ENCODE data around the gene VILL. TPM values are rescaled to one million over a fixed set of nuclear protein-coding genes. Genes with fewer than 3 reads are reported as not detected.

The VILL gene
- total RNA-seq, 1 donor from 2014 or later: 1.7 TPM

DNA sequence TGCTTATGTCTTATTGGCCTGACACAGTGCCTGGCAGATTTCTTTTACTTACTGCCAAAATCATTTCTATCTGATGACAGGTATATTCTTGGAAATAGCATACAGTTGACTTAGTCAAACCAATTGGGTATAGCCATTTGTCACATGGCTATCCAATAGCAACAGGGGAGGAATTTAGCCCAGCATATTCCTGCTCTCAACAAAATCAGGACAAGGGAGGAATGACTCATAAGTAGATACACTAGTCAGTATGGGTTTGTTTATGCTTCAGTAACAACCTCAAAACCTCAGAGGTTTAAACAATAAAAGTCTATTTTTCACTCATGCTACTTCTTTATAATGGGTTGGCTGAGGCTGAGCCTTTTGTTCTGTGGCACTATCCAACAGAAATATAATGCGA is 38.0 kb upstream of the VILL start:
- peaks cover 8% of the 10 kb centered on the region for H3K36me3 Mint-ChIP-seq (ENCODE audit: low read depth)
- H3K4me3 Mint-ChIP-seq (ENCODE audit: unreplicated experiment): no peak overlapping the region
- peaks cover 5% of the 10 kb centered on the region for H3K9me3 Mint-ChIP-seq (ENCODE audit: low read depth)
- H3K4me1 Mint-ChIP-seq (ENCODE audit: low read depth): peaks cover 54% of the 10 kb centered on the region
- TF ChIP-seq, protein P1, sequence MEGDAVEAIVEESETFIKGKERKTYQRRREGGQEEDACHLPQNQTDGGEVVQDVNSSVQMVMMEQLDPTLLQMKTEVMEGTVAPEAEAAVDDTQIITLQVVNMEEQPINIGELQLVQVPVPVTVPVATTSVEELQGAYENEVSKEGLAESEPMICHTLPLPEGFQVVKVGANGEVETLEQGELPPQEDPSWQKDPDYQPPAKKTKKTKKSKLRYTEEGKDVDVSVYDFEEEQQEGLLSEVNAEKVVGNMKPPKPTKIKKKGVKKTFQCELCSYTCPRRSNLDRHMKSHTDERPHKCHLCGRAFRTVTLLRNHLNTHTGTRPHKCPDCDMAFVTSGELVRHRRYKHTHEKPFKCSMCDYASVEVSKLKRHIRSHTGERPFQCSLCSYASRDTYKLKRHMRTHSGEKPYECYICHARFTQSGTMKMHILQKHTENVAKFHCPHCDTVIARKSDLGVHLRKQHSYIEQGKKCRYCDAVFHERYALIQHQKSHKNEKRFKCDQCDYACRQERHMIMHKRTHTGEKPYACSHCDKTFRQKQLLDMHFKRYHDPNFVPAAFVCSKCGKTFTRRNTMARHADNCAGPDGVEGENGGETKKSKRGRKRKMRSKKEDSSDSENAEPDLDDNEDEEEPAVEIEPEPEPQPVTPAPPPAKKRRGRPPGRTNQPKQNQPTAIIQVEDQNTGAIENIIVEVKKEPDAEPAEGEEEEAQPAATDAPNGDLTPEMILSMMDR (IDR thresholded peaks at IDR 0.05): no peak
- peak overlapping the region; percentile 27 for H3K27ac Mint-ChIP-seq (ENCODE audit: unreplicated experiment)
- H3K27me3 Mint-ChIP-seq (ENCODE audit: low read depth): no peaks in the 10 kb centered on the region
- no peak for DNase-seq (ENCODE audit: low spot score)

GRCh38 chr3:37953226-37953625 is 37.4 kb upstream of the VILL start:
- TF ChIP-seq, protein P1 (IDR thresholded peaks at IDR 0.05): no peak
- Mint-ChIP-seq H3K4me3 (ENCODE audit: unreplicated experiment) (no peak overlapping the region), H3K27ac (ENCODE audit: unreplicated experiment) (no peak overlapping the region), H3K36me3 (ENCODE audit: low read depth) (peaks cover 8% of the 10 kb centered on the region), H3K27me3 (ENCODE audit: low read depth) (no peaks in the 10 kb centered on the region), H3K4me1 (ENCODE audit: low read depth) (peaks cover 53% of the 10 kb centered on the region), H3K9me3 (ENCODE audit: low read depth) (peaks cover 5% of the 10 kb centered on the region)
- no peak for DNase-seq (ENCODE audit: low spot score)

- Mint-ChIP-seq H3K4me1 (ENCODE audit: low read depth) (peaks cover 53% of the 10 kb centered on the region), H3K36me3 (ENCODE audit: low read depth) (peaks cover 8% of the 10 kb centered on the region), H3K4me3 (ENCODE audit: unreplicated experiment) (no peak overlapping the region), H3K27me3 (ENCODE audit: low read depth) (no peaks in the 10 kb centered on the region), H3K9me3 (ENCODE audit: low read depth) (peaks cover 5% of the 10 kb centered on the region), H3K27ac (ENCODE audit: unreplicated experiment) (no peak overlapping the region)
- no peak for DNase-seq (ENCODE audit: low spot score)
- TF ChIP-seq, protein P1 (IDR thresholded peaks at IDR 0.05): no peak
Measured at GRCh38 chr3:37953707-37954394, 36.7 kb upstream of the VILL start.

DNA sequence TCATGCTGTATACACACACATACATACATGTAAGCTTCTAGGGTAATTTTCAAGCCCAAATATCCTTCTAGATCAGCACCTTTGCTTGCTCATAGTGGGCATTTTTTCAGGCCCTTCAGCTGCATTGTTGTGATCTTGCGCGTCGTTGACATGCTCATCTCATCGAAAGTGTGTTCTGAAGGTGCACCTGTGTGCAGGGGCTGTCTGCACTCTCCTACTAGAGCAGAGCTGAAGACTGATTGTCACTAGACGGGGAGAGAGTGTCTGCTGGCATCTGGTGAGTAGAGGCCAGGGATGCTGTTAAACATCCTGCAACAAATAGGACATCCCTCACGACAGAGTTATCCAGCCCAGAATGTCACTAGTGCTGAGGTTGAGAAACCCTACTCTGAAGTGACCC is 35.7 kb upstream of the VILL start:
- H3K9me3 Mint-ChIP-seq (ENCODE audit: low read depth): peaks cover 5% of the 10 kb centered on the region
- H3K27me3 Mint-ChIP-seq (ENCODE audit: low read depth): no peaks in the 10 kb centered on the region
- H3K27ac Mint-ChIP-seq (ENCODE audit: unreplicated experiment): no peak overlapping the region
- H3K4me1 Mint-ChIP-seq (ENCODE audit: low read depth): peaks cover 44% of the 10 kb centered on the region
- no peak for DNase-seq (ENCODE audit: low spot score)
- H3K4me3 Mint-ChIP-seq (ENCODE audit: unreplicated experiment): no peak overlapping the region
- TF ChIP-seq, protein P1 (IDR thresholded peaks at IDR 0.05): no peak
- peaks cover 8% of the 10 kb centered on the region for H3K36me3 Mint-ChIP-seq (ENCODE audit: low read depth)

GRCh38 chr3:37955918-37956707 is 34.5 kb upstream of the VILL start:
- Mint-ChIP-seq H3K4me3 (ENCODE audit: unreplicated experiment) (no peak overlapping the region), H3K9me3 (ENCODE audit: low read depth) (peaks cover 5% of the 10 kb centered on the region), H3K4me1 (ENCODE audit: low read depth) (peaks cover 32% of the 10 kb centered on the region), H3K36me3 (ENCODE audit: low read depth) (peaks cover 8% of the 10 kb centered on the region), H3K27ac (ENCODE audit: unreplicated experiment) (peak overlapping the region; percentile 83), H3K27me3 (ENCODE audit: low read depth) (no peaks in the 10 kb centered on the region)
- DNase-seq (ENCODE audit: low spot score): no peak
- TF ChIP-seq, protein P1 (IDR thresholded peaks at IDR 0.05): no peak
